GM19438 (cell line): Measurements from ENCODE around the gene UVRAG.
"Not testable (repeated sequence)": the region's sequence is repeated elsewhere in the genome, so short reads cannot be mapped to it uniquely, and the experiment has no call there.

Source experiments
- ATAC-seq: cut with Tn5 transposase; IDR thresholded peaks from one replicate; pipeline ENCODE4 v1.9.1; 2021; ENCODE audit warnings: low read depth; ENCODE audit not compliant: unreplicated experiment

UVRAG gene

GRCh38 chr11:75834728-75835127 is 19.7 kb downstream of the UVRAG start:
- no peak for ATAC-seq

- no peak for ATAC-seq
Measured at GRCh38 chr11:75836417-75836816, 21.4 kb downstream of the UVRAG start.

GRCh38 chr11:75839851-75840250 is 24.8 kb downstream of the UVRAG start:
- ATAC-seq = no peak

- ATAC-seq = no peak
Measured at GRCh38 chr11:75840522-75840921, 25.5 kb downstream of the UVRAG start.

GRCh38 chr11:75841739-75842138 is 26.7 kb downstream of the UVRAG start:
- ATAC-seq = no peak

- no peak for ATAC-seq
Measured at GRCh38 chr11:75845324-75845723, 30.3 kb downstream of the UVRAG start.

- ATAC-seq = no peak
Measured at GRCh38 chr11:75849894-75850293, 34.9 kb downstream of the UVRAG start.

- ATAC-seq = no peak
Measured at GRCh38 chr11:75850787-75851186, 35.8 kb downstream of the UVRAG start.

GRCh38 chr11:75851203-75851602 is 36.2 kb downstream of the UVRAG start:
- no peak for ATAC-seq

GRCh38 chr11:75852406-75853017 is 37.5 kb downstream of the UVRAG start:
- ATAC-seq = no peak

GRCh38 chr11:75853563-75853962 is 38.6 kb downstream of the UVRAG start:
- not testable (repeated sequence) for ATAC-seq

GRCh38 chr11:75853971-75854370 is 39.0 kb downstream of the UVRAG start:
- ATAC-seq = no peak

- no peak for ATAC-seq
Measured at GRCh38 chr11:75855206-75855605, 40.2 kb downstream of the UVRAG start.

GRCh38 chr11:75856912-75857311 is 41.9 kb downstream of the UVRAG start:
- ATAC-seq = no peak

GRCh38 chr11:75858042-75858441 is 43.0 kb downstream of the UVRAG start:
- ATAC-seq = no peak

- ATAC-seq = no peak
Measured at GRCh38 chr11:75858613-75859012, 43.6 kb downstream of the UVRAG start.

- no peak for ATAC-seq
Measured at GRCh38 chr11:75859614-75860013, 44.6 kb downstream of the UVRAG start.

- ATAC-seq = no peak
Measured at GRCh38 chr11:75862437-75862836, 47.4 kb downstream of the UVRAG start.

- no peak for ATAC-seq
Measured at GRCh38 chr11:75867778-75868374, 52.9 kb downstream of the UVRAG start.

GRCh38 chr11:75868990-75869389 is 54.0 kb downstream of the UVRAG start:
- no peak for ATAC-seq

- no peak for ATAC-seq
Measured at GRCh38 chr11:75869661-75870455, 54.8 kb downstream of the UVRAG start.

- no peak for ATAC-seq
Measured at GRCh38 chr11:75872887-75873416, 57.9 kb downstream of the UVRAG start.
